ENCODE measurements around the gene NOTCH3.

DNA sequence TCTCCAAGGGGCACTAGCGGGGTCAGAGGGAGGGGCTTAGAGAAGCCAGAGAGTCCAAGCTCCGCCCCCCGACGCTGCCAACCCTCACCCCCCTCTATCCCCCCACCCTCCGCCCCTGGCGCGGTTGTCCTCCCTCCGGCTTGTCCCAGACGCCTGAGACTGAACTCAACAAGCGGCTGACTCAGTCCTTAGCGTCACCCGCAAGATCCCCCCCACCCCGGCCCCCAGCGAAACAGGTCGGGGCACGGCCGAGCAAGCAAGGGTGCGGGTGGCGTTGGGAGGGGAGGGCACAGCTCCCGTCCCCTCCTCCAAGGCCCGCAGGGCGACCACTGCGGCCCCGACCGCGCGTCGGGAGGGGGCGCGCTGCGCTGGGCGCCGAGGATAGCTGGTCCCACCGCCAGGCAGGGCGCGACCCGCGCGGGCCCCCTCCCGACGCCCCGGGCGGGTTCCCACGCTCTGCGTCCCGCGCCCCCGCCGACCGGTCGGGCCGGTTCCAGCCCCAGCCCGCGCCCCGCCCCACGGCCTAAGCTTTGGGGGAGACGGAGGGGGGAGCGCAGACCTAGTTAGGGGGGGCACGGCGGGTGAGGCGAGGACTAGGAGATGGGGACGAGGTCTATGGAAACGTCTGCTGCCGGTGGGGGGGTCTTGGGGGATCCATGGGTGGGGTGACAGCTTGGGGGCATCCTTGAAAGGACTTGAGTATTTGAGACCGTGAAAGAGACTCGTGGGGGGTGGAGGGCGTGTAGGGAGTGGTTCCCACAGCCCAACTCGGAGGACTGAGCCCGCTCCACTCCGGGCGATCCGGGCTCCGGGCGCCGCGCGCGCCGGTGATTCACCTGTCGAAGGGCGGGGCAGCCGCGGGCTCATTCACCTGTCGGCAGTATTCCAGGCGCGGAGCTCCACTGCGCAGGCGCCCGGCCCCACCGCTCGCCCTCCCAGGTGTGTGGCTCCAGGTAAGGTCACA, 5.1 kb downstream of the NOTCH3 start:
- TF ChIP-seq, protein P1, sequence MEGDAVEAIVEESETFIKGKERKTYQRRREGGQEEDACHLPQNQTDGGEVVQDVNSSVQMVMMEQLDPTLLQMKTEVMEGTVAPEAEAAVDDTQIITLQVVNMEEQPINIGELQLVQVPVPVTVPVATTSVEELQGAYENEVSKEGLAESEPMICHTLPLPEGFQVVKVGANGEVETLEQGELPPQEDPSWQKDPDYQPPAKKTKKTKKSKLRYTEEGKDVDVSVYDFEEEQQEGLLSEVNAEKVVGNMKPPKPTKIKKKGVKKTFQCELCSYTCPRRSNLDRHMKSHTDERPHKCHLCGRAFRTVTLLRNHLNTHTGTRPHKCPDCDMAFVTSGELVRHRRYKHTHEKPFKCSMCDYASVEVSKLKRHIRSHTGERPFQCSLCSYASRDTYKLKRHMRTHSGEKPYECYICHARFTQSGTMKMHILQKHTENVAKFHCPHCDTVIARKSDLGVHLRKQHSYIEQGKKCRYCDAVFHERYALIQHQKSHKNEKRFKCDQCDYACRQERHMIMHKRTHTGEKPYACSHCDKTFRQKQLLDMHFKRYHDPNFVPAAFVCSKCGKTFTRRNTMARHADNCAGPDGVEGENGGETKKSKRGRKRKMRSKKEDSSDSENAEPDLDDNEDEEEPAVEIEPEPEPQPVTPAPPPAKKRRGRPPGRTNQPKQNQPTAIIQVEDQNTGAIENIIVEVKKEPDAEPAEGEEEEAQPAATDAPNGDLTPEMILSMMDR (conservative IDR thresholded peaks at IDR 0.05 in 1 of 2, IDR thresholded peaks at IDR 0.05 in 1 of 2; ENCODE audit: low read depth in 1 of 2, low read length in 2 of 2), result peak in 1 of 2 donors; percentile 10
- no peak for TF ChIP-seq EZH2 (IDR thresholded peaks at IDR 0.05; ENCODE audit: low read length, missing control alignments)
